Cerebellar cortex (tissue), 1 donor: Measurements from ENCODE around the gene CHCHD6.

Source experiments
- DNase-seq: peaks from one replicate; pipeline ENCODE4 v3.0.0-alpha.2; 2015; ENCODE audit warnings: low spot score

The CHCHD6 gene

GRCh38 chr3:126827121-126827520 lies 123.1 kb downstream of the CHCHD6 start:
- no peak for DNase-seq

GRCh38 chr3:126828306-126828705 lies 124.3 kb downstream of the CHCHD6 start:
- DNase-seq = no peak

GRCh38 chr3:126832933-126833332 lies 128.9 kb downstream of the CHCHD6 start:
- DNase-seq = no peak

- DNase-seq = no peak
Measured at GRCh38 chr3:126834596-126835471, 130.8 kb downstream of the CHCHD6 start.

- no peak for DNase-seq
Measured at GRCh38 chr3:126835472-126836219, 131.6 kb downstream of the CHCHD6 start.

GRCh38 chr3:126836220-126836860 lies 132.3 kb downstream of the CHCHD6 start:
- peak; percentile 54 for DNase-seq

GRCh38 chr3:126837773-126838172 lies 133.7 kb downstream of the CHCHD6 start:
- peak; percentile 80 for DNase-seq

GRCh38 chr3:126845920-126846715 lies 142.1 kb downstream of the CHCHD6 start:
- no peak for DNase-seq

GRCh38 chr3:126847061-126847460 lies 143.0 kb downstream of the CHCHD6 start:
- DNase-seq = no peak

- DNase-seq = no peak
Measured at GRCh38 chr3:126848991-126849390, 145.0 kb downstream of the CHCHD6 start.

- DNase-seq = no peak
Measured at GRCh38 chr3:126849768-126850167, 145.7 kb downstream of the CHCHD6 start.

GRCh38 chr3:126850370-126851085 lies 146.5 kb downstream of the CHCHD6 start:
- DNase-seq = peak; percentile 71

GRCh38 chr3:126851382-126851781 lies 147.3 kb downstream of the CHCHD6 start:
- DNase-seq = no peak

GRCh38 chr3:126851934-126852333 lies 147.9 kb downstream of the CHCHD6 start:
- DNase-seq = no peak

- DNase-seq = no peak
Measured at GRCh38 chr3:126852511-126852910, 148.5 kb downstream of the CHCHD6 start.

GRCh38 chr3:126854666-126855065 lies 150.6 kb downstream of the CHCHD6 start:
- DNase-seq = no peak

GRCh38 chr3:126855374-126855773 lies 151.3 kb downstream of the CHCHD6 start:
- no peak for DNase-seq

GRCh38 chr3:126857928-126858327 lies 153.9 kb downstream of the CHCHD6 start:
- DNase-seq = no peak

- no peak for DNase-seq
Measured at GRCh38 chr3:126858401-126858800, 154.4 kb downstream of the CHCHD6 start.

GRCh38 chr3:126858887-126859286 lies 154.8 kb downstream of the CHCHD6 start:
- DNase-seq = peak; percentile 77
